ENCODE data around the gene LIPM.

DNA sequence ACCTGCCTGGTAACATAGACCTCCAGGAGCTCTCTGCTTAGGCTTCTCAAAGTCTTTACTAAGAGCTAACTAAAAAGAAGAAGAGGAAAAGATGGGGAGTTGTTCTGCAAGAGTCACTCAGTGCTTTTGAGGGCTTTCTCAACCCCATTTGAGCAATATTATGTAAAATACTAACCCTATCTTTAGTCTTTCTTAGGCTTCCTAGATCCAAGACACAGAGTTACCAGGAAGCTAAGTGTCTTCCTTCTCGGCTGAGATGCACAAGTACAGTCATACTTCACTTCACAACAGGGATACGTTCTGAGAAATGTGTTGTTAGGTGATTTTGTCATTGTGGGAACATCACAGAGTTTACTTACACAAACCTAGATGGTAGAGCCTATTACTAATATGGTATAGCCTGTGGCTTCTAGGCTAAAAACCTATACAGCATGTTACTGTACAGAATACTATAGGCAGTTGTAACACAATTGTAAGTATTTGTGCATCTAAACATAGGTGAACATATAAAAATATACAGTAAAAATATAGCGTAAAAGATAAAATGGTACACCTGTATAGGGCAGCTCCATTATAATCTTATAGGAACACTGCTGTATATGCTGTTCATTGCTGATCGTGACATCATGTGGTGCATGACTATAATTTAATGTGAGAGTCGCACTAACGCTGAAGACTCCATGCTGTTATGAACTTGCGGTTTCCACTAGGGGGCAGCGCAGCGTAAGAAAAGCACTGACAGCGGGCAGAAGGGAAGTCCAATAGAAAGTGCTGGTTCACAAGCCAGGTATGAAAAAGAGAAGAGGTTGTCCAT, 32.8 kb downstream of the LIPM start:
- TF ChIP-seq YY1 (IDR thresholded peaks at IDR 0.05; ENCODE audit: insufficient read depth, insufficient read length) = no peak
- TF ChIP-seq SUZ12 (IDR thresholded peaks at IDR 0.05; ENCODE audit: extremely low read depth, insufficient read depth, insufficient read length) = no peak
- TF ChIP-seq ZNF274 (IDR thresholded peaks at IDR 0.05; ENCODE audit: low read depth, low read length) = no peak

Data from NT2/D1 (cell line).